ENCODE data around the gene LRRC28.

GRCh38 chr15:99438224-99438585 lies 186.9 kb downstream of the LRRC28 start:
- no peak for TF ChIP-seq REST (IDR thresholded peaks at IDR 0.05; ENCODE audit: borderline replicate concordance)
- no peak for TF ChIP-seq REST (CRISPR knock-in tag; IDR thresholded peaks at IDR 0.05; ENCODE audit: low read depth)
- TF ChIP-seq TAF1 (IDR thresholded peaks at IDR 0.05; ENCODE audit: control insufficient read depth, extremely low read depth, insufficient read depth, low read length, severe bottlenecking) = no peak
- TF ChIP-seq POLR2A (conservative IDR thresholded peaks at IDR 0.05) = no peak
- TF ChIP-seq ZNF24 (IDR thresholded peaks at IDR 0.05) = no peak
- TF ChIP-seq TBP (optimal IDR thresholded peaks at IDR 0.05; ENCODE audit: low read depth, low read length) = no peak
- TF ChIP-seq TEAD2 (tag; IDR thresholded peaks at IDR 0.05) = no peak
- no peak for TF ChIP-seq NFIC (IDR thresholded peaks at IDR 0.05)
- no peak for TF ChIP-seq CTCF (IDR thresholded peaks at IDR 0.05 in 2 of 3, conservative IDR thresholded peaks at IDR 0.05 in 1 of 3; ENCODE audit: insufficient read depth in 2 of 3, low read depth in 1 of 3, low read length in 3 of 3)
- TF ChIP-seq ZNF398 (CRISPR knock-in tag; IDR thresholded peaks at IDR 0.05) = no peak
- no peak for TF ChIP-seq SMAD1 (IDR thresholded peaks at IDR 0.05; ENCODE audit: low read depth, low read length, partially characterized antibody)
- no peak for TF ChIP-seq BCLAF1 (IDR thresholded peaks at IDR 0.05; ENCODE audit: borderline replicate concordance in 1 of 2, control insufficient read depth in 1 of 2, low read depth in 2 of 2, low read length in 1 of 2)
- TF ChIP-seq E2F8 (IDR thresholded peaks at IDR 0.05; ENCODE audit: low read depth, partially characterized antibody) = no peak
- TF ChIP-seq DPF2 (IDR thresholded peaks at IDR 0.05) = no peak
- no peak for TF ChIP-seq JUNB (CRISPR knock-in tag; conservative IDR thresholded peaks at IDR 0.05)

Data from K562 (cell line).